K562 treated with DMSO at 1 percent for 24 hours (cell line): Measurements from ENCODE around the gene CRYBB1. TPM values are rescaled to one million over a fixed set of nuclear protein-coding genes. Genes with fewer than 3 reads are reported as not detected.

ENCODE experiments used
- total RNA-seq: library from RNA; unstranded; fragments of 300-600 nt; gene quantifications from 2 replicates; pipeline ENCODE4 v1.2.3, GENCODE V29; 2022; ENCODE audit warnings: low read depth; ENCODE audit not compliant: insufficient read depth

The CRYBB1 gene
- total RNA-seq, result not detected in 2 replicates

GRCh38 chr22:26617271-26618199 lies at the start of gene CRYBB1:
Gene CRYBB1 (minus strand): TSS chr22:26618027. CDS start chr22:26616319, 1,708 bp downstream.

GRCh38 chr22:26656891-26657851 lies 39.3 kb upstream of the CRYBB1 start, which contains the start of gene MIAT:
Gene MIAT (plus strand): TSS chr22:26657588.

GRCh38 chr22:26621663-26622062 lies 3.8 kb upstream of the CRYBB1 start, which contains the start of gene CRYBA4:
Gene CRYBA4 (plus strand): TSS chr22:26621963. CDS start chr22:26622597, 634 bp downstream.

GRCh38 chr22:26589845-26590736 lies 27.7 kb downstream of the CRYBB1 start, which contains the start of gene TPST2:
Gene TPST2 (minus strand): TSS chr22:26590132. CDS start chr22:26541630, 48,502 bp downstream.

Other genes with a start within 250 kb of the CRYBB1 start
- 1.5 and 1.6 TPM in 2 replicates for gene ASPHD2, start 188.8 kb downstream of the CRYBB1 start, total RNA-seq
- gene HPS4, start 134.2 kb downstream of the CRYBB1 start, total RNA-seq, result 16.7 and 18.5 TPM in 2 replicates
- gene SRRD, start 134.2 kb downstream of the CRYBB1 start, total RNA-seq, result 8.5 and 11.9 TPM in 2 replicates
- gene TFIP11, start 105.6 kb downstream of the CRYBB1 start, total RNA-seq, result 23.5 and 25.3 TPM in 2 replicates
- 84.1 and 85.9 TPM in 2 replicates for gene TPST2, start 27.9 kb downstream of the CRYBB1 start, total RNA-seq
- 1.4 TPM in 1 of 2 replicates, not detected in the other for gene CRYBA4, start 3.9 kb upstream of the CRYBB1 start, total RNA-seq
- 0.25 and 0.65 TPM in 2 replicates for gene MIAT, start 39.6 kb upstream of the CRYBB1 start, total RNA-seq